Brain pericyte (primary cell): ENCODE results near the gene ACADVL.

ENCODE experiments used
- DNase-seq: peaks from one replicate; pipeline ENCODE4 v3.0.0-alpha.2; 2012; ENCODE audit warnings: low read depth, low spot score

Gene ACADVL

DNA sequence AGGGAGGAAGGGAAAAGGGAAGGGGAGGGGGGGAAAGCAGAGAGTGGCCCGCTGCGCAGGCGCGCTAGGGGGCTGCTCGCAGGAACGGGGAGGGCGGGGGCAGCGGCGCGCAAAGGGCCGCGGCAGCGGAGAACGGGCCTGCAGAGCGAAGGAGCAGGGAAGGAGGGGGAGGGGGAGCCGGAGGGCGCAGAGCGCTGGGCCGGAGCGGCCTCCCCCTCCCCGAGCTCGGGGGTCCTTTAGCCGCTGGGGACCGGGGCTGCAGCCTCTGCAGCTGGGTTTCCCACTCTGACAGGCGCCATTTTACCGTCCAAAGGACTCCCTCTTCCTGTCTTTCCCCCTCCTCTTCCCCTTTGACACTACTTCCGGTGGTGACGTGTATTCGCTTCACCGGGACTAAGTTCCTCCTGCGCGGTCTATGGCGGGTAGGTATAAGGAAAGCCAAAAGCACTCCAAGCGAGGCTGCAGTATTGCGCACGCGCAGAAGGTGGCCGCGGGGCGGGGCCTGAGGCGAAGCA, 32.0 kb downstream of the ACADVL start, which contains the start of gene CTDNEP1:
Gene CTDNEP1 (minus strand): TSS at position 74 of the 515 bp plus-strand sequence. CDS start 438 bp downstream, outside the sequence.
- DNase-seq: no peak

- peak; percentile 97 for DNase-seq
Observed at GRCh38 chr17:7252176-7253043, 32.7 kb downstream of the ACADVL start, which contains the start of gene ELP5. Gene ELP5 (plus strand): TSS chr17:7252215. CDS start chr17:7252551, 336 bp downstream.

GRCh38 chr17:7253082-7253481, 33.3 kb downstream of the ACADVL start:
- no peak for DNase-seq

GRCh38 chr17:7254511-7254910, 34.8 kb downstream of the ACADVL start:
- no peak for DNase-seq

DNA sequence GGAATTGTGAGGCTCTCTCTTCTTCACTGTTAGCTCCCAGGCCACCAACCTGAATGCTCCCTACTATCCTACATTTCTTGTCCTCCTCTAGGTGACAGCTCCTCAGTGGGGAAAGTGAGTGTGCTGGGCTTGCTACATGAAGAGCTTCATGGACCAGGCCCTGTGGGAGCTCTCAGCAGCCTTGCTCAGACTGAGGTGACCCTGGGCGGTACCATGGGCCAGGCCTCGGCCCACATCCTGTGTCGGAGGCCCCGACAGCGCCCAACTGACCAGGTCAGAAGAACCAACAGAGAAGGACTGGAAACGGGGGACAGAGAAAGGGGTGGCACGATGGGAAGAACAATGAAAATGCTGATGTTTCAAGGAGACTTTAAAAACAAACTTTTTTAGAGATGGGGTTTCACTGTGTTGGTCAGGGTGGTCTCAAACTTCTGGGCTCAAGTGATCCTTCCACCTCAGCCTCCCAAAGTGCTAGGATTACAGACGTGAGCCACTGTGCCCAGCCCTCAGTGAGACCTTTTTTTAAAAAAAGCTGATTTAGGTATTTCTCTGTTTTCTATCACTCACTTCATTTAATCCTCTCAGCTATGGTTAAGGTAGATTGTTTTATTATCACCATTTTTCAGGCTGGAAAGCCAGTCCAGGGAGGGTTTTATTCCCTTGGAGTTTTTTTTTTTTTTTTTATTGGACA, 37.2 kb downstream of the ACADVL start:
- no peak for DNase-seq

- no peak for DNase-seq
Observed at GRCh38 chr17:7258731-7259554, 39.2 kb downstream of the ACADVL start.

DNA sequence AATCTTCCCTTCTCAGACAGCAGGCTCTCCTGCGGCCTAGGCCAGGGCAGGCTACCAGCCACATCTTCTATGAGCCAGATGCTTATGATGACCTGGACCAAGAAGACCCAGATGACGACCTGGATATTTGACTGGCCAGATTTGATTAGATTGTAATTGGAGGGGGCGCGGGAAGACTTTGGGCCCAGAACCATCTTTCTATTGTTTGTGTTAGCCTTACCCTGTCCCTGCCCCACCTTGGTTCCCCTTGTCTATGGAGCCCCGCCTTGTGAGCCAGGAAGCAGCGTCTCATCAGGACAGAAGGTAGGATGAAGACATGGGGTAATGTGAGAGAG, 39.8 kb downstream of the ACADVL start:
- no peak for DNase-seq

DNA sequence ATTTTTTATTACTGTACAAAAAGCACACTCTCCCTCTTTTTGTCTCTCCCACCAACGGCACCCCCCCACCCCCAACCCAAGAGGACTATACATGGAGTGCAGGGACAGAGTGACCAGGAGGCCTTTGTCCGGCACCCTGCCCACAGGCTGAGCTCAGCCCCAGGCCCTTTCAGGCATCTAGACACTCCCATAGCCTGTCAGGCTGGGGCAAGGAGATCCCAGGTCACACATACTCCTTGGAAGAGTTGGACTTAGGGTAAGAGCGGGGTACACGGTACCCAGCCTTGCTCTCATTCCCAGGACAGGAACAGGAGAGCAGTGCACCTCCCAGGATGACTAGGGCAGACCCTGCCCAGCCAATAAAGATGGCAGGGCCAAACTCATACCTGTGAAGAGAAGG, 40.4 kb downstream of the ACADVL start:
- DNase-seq: no peak

GRCh38 chr17:7260651-7261378, 41.1 kb downstream of the ACADVL start:
- no peak for DNase-seq

DNA sequence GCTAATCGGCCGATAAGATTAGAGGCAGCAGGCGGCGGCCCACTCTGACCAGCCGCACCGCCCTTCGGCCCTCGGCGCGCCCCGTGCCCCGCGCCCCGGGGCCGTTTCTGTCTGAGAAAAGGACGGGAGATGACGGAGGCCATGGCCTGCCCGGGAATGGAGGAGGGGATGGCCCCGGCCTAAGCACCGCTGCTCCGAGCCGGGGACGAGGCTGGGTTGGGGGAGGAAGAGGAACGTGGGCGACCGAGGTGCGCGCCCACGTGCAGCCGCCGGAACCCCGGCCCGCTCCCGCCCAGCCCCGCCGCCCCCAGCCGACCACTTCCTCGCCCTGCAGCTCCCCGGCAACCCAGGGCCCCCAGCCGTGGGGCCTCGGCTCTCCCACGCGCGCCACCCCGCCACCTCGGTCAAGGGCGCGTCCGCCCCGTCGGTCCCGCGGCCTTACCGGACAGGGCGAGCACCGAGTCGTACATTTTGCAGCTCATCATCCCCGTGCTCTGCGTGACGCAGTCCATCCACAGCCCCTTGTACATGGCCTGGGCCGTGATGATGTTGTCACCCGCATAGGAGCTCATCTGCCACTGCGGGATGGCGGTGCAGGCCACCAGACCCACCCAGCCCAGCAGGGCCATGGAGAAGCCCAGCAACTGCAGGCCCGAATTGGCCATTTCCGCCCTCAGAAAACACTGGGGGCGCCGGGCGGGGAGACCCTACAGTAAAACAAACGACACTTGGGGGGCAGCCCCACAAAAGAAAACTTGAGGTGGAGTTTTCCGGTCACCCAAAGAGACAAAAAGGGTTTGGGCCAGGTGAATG, 41.8 kb downstream of the ACADVL start:
- no peak for DNase-seq

- no peak for DNase-seq
Observed at GRCh38 chr17:7262192-7262934, 42.6 kb downstream of the ACADVL start, which contains the start of gene CLDN7. Gene CLDN7 (minus strand): TSS chr17:7262478. CDS start chr17:7262043, 435 bp downstream.

DNA sequence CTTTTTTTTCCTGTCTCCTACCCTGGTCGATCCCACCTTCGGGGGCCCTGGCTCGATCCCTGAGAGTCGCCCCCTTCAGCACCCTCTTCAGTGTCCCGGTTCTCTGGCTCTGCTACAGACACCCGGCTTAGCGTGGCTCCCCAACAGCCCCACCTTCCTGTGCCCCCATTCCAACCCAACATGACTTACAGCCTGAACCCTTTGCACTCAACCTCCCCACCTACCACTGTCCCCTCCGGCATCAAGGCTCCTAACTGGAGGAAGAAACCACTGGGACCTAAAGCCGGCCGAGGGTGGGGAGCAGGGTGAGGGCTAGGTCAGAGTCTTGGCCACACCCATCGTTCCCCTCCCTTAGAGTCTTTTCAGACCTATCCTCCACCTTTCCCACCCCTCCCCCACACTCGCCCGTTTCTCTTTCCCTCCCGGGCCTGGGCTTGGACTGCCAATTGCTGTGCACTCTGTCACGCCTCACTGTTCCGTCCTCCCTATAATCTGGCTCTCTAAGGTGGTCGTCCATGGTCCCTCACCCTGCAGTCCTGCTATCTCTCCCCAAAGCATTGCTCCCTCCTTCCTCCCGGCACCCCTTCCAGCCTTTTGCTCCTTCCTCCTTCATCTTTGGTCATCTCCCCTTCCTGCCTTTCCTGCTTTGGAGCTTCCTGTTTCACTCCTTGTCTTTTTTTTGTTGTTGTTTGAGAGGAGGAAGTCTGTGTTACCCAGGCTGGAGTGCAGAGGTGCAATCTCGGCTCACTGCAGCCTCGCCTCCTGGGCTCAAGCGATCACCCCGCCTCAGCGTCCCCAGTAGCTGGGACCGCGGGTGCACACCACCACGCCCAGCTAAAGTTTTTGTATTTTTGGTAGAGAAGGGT, 43.4 kb downstream of the ACADVL start:
- DNase-seq: no peak

DNA sequence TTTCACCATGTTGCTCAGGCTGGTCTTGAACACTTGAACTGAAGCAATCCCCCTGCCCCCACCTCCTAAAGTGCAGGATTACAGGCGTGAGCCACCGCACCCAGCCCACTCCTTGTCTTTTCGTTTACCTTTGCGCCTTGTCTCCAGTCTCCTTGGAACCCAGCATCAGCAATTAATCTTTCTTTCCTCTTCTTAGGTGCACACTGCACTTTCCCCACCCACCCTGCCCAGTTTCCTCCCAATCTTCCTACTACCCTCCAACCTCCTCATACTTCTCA, 44.0 kb downstream of the ACADVL start:
- DNase-seq: no peak

DNA sequence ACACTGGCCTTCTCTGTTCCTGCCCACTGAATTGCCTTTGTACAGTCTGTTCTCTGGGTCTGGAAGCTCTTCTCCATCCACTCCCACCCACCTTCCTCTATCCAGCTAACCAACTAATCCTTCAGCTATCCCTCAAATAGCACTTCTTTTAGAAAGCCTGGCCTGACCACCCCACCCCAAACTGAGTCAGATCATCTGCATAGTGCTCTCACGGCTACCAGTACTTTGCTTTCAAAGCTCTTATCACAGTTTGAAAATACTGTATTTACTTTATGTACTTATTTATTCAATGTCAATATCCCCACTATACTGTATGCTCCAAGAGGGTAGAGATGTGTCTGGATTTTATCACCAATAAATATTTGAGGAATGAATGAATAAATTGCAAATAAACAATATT, 47.0 kb downstream of the ACADVL start:
- no peak for DNase-seq
